Keratinocyte (primary cell): ENCODE results near the gene SLC12A5. TPM values are rescaled to one million over a fixed set of nuclear protein-coding genes. Genes with fewer than 3 reads are reported as not detected.
"Not testable (repeated sequence)": the region's sequence is repeated elsewhere in the genome, so short reads cannot be mapped to it uniquely, and the experiment has no call there.

Experiments
- DNase-seq: peaks from one replicate; pipeline ENCODE4 v3.0.0-alpha.2; 2011; ENCODE audit warnings: low read depth, missing footprints, low spot score
- FAIRE-seq: peaks from 2 replicates; lab custom pipeline; 2011; peaks lifted over from hg19 to GRCh38; lab: Jason Lieb, UNC
- H2AFZ ChIP-seq: 2 replicates; pipeline ENCODE4 v1.6.0; 2012; ENCODE audit warnings: low read length, control low read depth, inconsistent platforms; ENCODE audit not compliant: control insufficient read depth
- H3K27ac ChIP-seq: 2 replicates; pipeline ENCODE4 v1.5.1; 2011; ENCODE audit warnings: low read length; ENCODE audit not compliant: control insufficient read depth, insufficient read depth
- H3K27me3 ChIP-seq: 3 replicates; pipeline ENCODE4 v1.6.0; 2011; ENCODE audit warnings: low read length; ENCODE audit not compliant: control insufficient read depth, insufficient read depth; ENCODE audit errors: extremely low read depth
- H3K36me3 ChIP-seq, 2 experiments: 2 replicates in 1 of 2; 3 replicates in 1 of 2; pipeline ENCODE4 v1.5.1; 2011; ENCODE audit warnings: low read length in 2 of 2, mild to moderate bottlenecking in 1 of 2; ENCODE audit not compliant: control insufficient read depth in 2 of 2, insufficient read depth in 2 of 2; ENCODE audit errors: extremely low read depth in 1 of 2
- H3K4me1 ChIP-seq: 3 replicates; pipeline ENCODE4 v1.5.1; 2011; ENCODE audit warnings: low read length; ENCODE audit not compliant: control insufficient read depth, insufficient read depth; ENCODE audit errors: extremely low read depth
- H3K4me2 ChIP-seq: 3 replicates; pipeline ENCODE4 v1.6.0; 2011; ENCODE audit warnings: low read depth, low read length; ENCODE audit not compliant: control insufficient read depth, insufficient read depth; ENCODE audit errors: extremely low read depth
- H3K4me3 ChIP-seq, 3 experiments: fragments of 200-600 bp in 1 of 3; sonication (generic) in 1 of 3; 2 replicates in 2 of 3; 3 replicates in 1 of 3; pipeline ENCODE4 v1.5.1; 2011 to 2016; ENCODE audit warnings: low read length in 3 of 3, mild to moderate bottlenecking in 3 of 3, control low read depth in 2 of 3, inconsistent platforms in 1 of 3, low read depth in 1 of 3, mixed read lengths in 1 of 3, mixed run types in 1 of 3, moderate library complexity in 1 of 3; ENCODE audit not compliant: control insufficient read depth in 2 of 3, insufficient read depth in 2 of 3; ENCODE audit errors: extremely low read depth in 1 of 3
- H3K79me2 ChIP-seq: 2 replicates; pipeline ENCODE4 v1.6.0; 2012; ENCODE audit warnings: low read length; ENCODE audit not compliant: control insufficient read depth, insufficient read depth
- H3K9ac ChIP-seq: 3 replicates; pipeline ENCODE4 v1.6.0; 2011; ENCODE audit warnings: low read length; ENCODE audit not compliant: control insufficient read depth, insufficient read depth; ENCODE audit errors: extremely low read depth
- H3K9me1 ChIP-seq: 3 replicates; pipeline ENCODE4 v1.6.0; 2011; ENCODE audit warnings: low read length; ENCODE audit not compliant: control insufficient read depth, insufficient read depth; ENCODE audit errors: extremely low read depth
- H3K9me3 ChIP-seq: 2 replicates; pipeline ENCODE4 v1.5.1; 2012; ENCODE audit warnings: low read depth, low read length; ENCODE audit not compliant: control insufficient read depth
- H4K20me1 ChIP-seq: 3 replicates; pipeline ENCODE4 v1.6.0; 2011; ENCODE audit warnings: low read length; ENCODE audit not compliant: control insufficient read depth, insufficient read depth; ENCODE audit errors: extremely low read depth
- EZH2 ChIP-seq: IDR thresholded peaks from one replicate; pipeline ENCODE4 v1.6.1; 2012; ENCODE audit warnings: inconsistent platforms, mild to moderate bottlenecking, low read length, moderate library complexity
- dilution Hi-C: fragments of 300-500 bp; cut with MboI; formaldehyde crosslinking; loops from one replicate; pipeline ENCODE4 v1.7.0; 2020; ENCODE audit warnings: low sequenced_read_pairs; ENCODE audit not compliant: extremely low pct_ligation_motif_present
- polyA plus RNA-seq, 5 experiments: library from polyadenylated mRNA; depleted of rRNA in 3 of 5; stranded (reverse) in 3 of 5; stranded (forward) in 1 of 5; unstranded in 1 of 5; fragments of >200 nt; gene quantifications; 1 replicate in 1 of 5; 2 replicates in 3 of 5; 3 replicates in 1 of 5; pipeline versions ENCODE4 v1.2.1 to v1.2.3, GENCODE V29; 2011 to 2012; ENCODE audit warnings: missing spikeins in 2 of 5, low read depth in 1 of 5, low replicate concordance in 1 of 5
- TF ChIP-seq, protein P1 (sequence below), 3 experiments: IDR thresholded peaks in 1 of 3; conservative IDR thresholded peaks in 1 of 3; optimal IDR thresholded peaks in 1 of 3; 2 replicates in 2 of 3; 3 replicates in 1 of 3; pipeline versions ENCODE3 to v1.5.1; 2011; ENCODE audit warnings: low read length in 3 of 3, mild to moderate bottlenecking in 3 of 3, moderate library complexity in 2 of 3, control low read depth in 1 of 3, inconsistent platforms in 1 of 3; ENCODE audit not compliant: insufficient read depth in 2 of 3; ENCODE audit errors: extremely low read depth in 1 of 3

Gene SLC12A5
- polyA plus RNA-seq, 1 donor (not counting 4 experiments of a cell fraction or from before 2014, with no cell fraction given) = not detected

DNA sequence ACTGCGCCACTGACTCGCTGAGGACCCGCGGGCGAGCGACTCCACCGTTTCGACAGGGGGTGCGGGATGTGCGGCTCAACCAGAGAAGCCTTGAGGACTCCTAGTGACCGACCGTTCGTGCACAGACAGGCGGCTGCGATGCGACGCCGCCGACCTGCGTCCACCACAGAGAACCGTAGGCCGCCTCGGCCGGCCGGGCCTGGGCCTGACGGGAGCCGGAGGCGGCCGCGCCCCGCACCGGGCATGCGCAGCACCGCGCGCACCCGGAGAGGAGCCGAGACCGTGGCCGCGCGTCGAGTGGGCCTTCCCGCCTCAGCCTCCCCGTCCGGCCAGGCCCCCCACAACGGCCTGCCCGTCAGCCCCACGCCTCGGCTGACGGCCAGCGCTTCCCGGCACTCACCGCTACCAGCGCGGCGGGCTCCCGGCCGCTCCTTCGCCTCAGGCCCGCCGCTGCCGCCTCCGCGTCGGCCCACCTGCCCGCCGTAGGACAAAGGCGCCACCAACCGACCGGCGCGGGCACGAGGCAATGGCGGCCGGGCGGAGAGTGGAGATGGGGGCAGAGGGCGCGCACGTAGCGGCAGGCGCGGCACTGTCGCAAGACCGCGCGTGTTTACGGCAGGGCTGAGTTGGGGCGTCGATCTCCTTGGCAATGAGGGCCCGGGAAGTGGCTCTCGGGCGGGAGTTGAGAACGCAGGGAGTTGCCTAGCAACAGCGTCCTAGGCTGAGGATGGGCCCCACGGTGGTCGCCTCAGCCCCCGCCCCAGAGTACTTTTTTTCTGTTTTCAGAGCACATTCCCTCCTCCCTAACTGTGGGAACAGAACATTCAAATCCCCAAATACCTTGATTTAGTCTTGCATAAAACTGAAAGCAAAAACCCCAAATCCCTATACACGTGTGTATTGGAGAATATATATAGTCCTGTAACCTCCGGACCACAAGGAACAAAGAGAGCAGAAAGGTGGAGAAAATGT, 60.7 kb downstream of the SLC12A5 start, which contains the start of gene NCOA5:
NCOA5 (minus strand) TSS at position 546 of the 972 bp plus-strand sequence. CDS start 10,538 bp downstream, outside the sequence.
- Histone ChIP-seq H3K9me1 (no peaks in the 10 kb centered on the region), H3K9me3 (no peaks in the 10 kb centered on the region), H4K20me1 (peaks cover 3% of the 10 kb centered on the region), H2AFZ (peak within 1 kb of the TSS; percentile 90), H3K79me2 (peaks cover 47% of the 10 kb centered on the region), H3K27me3 (no peaks in the 10 kb centered on the region), H3K4me1 (peaks cover 22% of the 10 kb centered on the region), H3K9ac (peak within 1 kb of the TSS; percentile 94), H3K36me3 (no peaks in the 10 kb centered on the region), H3K27ac (peak within 1 kb of the TSS; percentile 84), H3K4me3 (peak within 1 kb of the TSS; percentile 76 to 91 (median 82)), H3K4me2 (peak within 1 kb of the TSS; percentile 93)
- FAIRE-seq (no peak), DNase-seq (peak; percentile 60)
- dilution Hi-C loops = no loop called here
- TF ChIP-seq, protein P1, sequence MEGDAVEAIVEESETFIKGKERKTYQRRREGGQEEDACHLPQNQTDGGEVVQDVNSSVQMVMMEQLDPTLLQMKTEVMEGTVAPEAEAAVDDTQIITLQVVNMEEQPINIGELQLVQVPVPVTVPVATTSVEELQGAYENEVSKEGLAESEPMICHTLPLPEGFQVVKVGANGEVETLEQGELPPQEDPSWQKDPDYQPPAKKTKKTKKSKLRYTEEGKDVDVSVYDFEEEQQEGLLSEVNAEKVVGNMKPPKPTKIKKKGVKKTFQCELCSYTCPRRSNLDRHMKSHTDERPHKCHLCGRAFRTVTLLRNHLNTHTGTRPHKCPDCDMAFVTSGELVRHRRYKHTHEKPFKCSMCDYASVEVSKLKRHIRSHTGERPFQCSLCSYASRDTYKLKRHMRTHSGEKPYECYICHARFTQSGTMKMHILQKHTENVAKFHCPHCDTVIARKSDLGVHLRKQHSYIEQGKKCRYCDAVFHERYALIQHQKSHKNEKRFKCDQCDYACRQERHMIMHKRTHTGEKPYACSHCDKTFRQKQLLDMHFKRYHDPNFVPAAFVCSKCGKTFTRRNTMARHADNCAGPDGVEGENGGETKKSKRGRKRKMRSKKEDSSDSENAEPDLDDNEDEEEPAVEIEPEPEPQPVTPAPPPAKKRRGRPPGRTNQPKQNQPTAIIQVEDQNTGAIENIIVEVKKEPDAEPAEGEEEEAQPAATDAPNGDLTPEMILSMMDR (optimal IDR thresholded peaks at IDR 0.05 in 1 of 3, IDR thresholded peaks at IDR 0.05 in 1 of 3, conservative IDR thresholded peaks at IDR 0.05 in 1 of 3; ENCODE audit: extremely low read depth in 1 of 3, insufficient read depth in 2 of 3, low read length in 3 of 3) = peak in 2 of 3 experiments; percentile 7 to 64
- TF ChIP-seq EZH2 = no peak

DNA sequence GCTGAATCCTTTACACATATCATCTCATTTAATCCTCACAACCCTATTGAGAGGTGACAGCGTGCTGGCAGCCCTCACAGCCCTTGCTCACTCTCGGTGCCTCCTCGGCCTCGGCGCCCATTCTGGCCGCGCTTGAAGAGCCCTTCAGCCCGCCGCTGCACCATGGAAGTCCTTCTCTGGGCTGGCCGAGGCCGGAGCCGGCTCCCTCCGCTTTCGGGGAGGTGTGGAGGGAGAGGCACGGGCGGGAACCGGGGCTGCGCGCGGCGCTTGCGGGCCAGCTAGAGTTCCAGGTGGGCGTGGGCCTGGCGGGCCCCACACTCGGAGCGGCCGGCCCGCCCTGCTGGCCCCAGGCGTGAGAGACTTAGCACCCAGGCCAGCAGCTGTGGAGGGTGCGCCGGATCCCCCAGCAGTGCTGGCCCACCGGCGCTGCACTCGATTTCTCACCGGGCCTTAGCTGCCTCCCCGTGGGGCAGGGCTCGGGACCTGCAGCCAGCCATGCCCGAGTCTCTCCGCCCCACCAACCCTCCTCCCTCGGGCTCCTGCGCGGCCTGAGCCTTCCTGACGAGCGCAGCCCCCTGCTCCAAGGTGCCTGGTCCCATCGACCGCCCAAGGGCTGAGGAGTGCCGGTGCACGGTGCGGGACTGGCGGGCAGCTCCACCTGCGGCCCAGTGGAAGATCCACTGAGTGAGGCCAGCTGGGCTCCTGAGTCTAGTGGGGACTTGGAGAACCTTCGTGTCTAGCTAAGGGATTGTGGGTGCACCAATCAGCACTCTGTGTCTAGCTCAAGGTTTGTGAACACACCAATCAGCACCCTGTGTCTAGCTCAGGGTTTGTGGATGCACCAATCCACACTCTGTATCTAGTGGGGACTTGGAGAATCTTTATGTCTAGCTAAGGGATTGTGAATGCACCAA, 62.9 kb downstream of the SLC12A5 start:
- H4K20me1 ChIP-seq, H3K27me3 ChIP-seq, DNase-seq, H3K9me1 ChIP-seq, H3K36me3 ChIP-seq, dilution Hi-C loops, H3K9ac ChIP-seq, FAIRE-seq, H2AFZ ChIP-seq, H3K27ac ChIP-seq, H3K4me3 ChIP-seq, H3K9me3 ChIP-seq, H3K4me2 ChIP-seq: not testable (repeated sequence)
- peaks cover 14% of the 10 kb centered on the region for H3K4me1 ChIP-seq
- peaks cover 25% of the 10 kb centered on the region for H3K79me2 ChIP-seq
